ENCODE measurements around the gene OTULINL. TPM values are rescaled to one million over a fixed set of nuclear protein-coding genes. Genes with fewer than 3 reads are reported as not detected.

OTULINL gene
- total RNA-seq, 1 experiment from 2014 or later, result 12.3 TPM

GRCh38 chr5:14598225-14598624, 16.6 kb downstream of the OTULINL start:
- no peak for TF ChIP-seq CREM (CRISPR knock-in tag; IDR thresholded peaks at IDR 0.05)
- TF ChIP-seq JAZF1 (CRISPR knock-in tag; IDR thresholded peaks at IDR 0.05), result no peak
- no peak for TF ChIP-seq GRHL2 (CRISPR knock-in tag; IDR thresholded peaks at IDR 0.05; ENCODE audit: insufficient replicate concordance, severe bottlenecking)
- no peak for TF ChIP-seq NFE2L1 (CRISPR knock-in tag; IDR thresholded peaks at IDR 0.05)
- no peak for TF ChIP-seq SMAD3 (CRISPR knock-in tag; IDR thresholded peaks at IDR 0.05; ENCODE audit: borderline replicate concordance)
- TF ChIP-seq ZNF219 (CRISPR knock-in tag; IDR thresholded peaks at IDR 0.05; ENCODE audit: borderline replicate concordance), result no peak
- no peak for TF ChIP-seq ZNF416 (CRISPR knock-in tag; IDR thresholded peaks at IDR 0.05)
- TF ChIP-seq ZNF671 (CRISPR knock-in tag; IDR thresholded peaks at IDR 0.05), result no peak
- TF ChIP-seq FOXK1 (CRISPR knock-in tag; IDR thresholded peaks at IDR 0.05), result no peak
- no peak for TF ChIP-seq NR1H2 (CRISPR knock-in tag; IDR thresholded peaks at IDR 0.05)
- TF ChIP-seq ZNF425 (CRISPR knock-in tag; conservative IDR thresholded peaks at IDR 0.05), result no peak
- no peak for TF ChIP-seq E2F5 (CRISPR knock-in tag; IDR thresholded peaks at IDR 0.05)
- TF ChIP-seq RELA (CRISPR knock-in tag; IDR thresholded peaks at IDR 0.05; ENCODE audit: borderline replicate concordance), result no peak
- TF ChIP-seq USF2 (CRISPR knock-in tag; IDR thresholded peaks at IDR 0.05), result no peak
- TF ChIP-seq SP1 (CRISPR knock-in tag; conservative IDR thresholded peaks at IDR 0.05), result no peak
- TF ChIP-seq E2F1 (CRISPR knock-in tag; IDR thresholded peaks at IDR 0.05), result no peak
- TF ChIP-seq SOX15 (CRISPR knock-in tag; IDR thresholded peaks at IDR 0.05), result no peak
- Mint-ChIP-seq H3K4me1 (0 out of 2 replicates have a peak, but pooled peaks cover 4% of the 10 kb centered on the region), H3K4me3 (no peak overlapping the region), H3K9me3 (peaks cover 12% of the 10 kb centered on the region), H3K27me3 (ENCODE audit: low read depth) (no peaks in the 10 kb centered on the region), H3K36me3 (peaks cover 15% of the 10 kb centered on the region), H3K27ac (no peak overlapping the region)
- ATAC-seq (no peak), DNase-seq (ENCODE audit: low spot score) (no peak)
- CTCF ChIA-PET, result interaction anchor here (1.2 kb wide), 1 partner anchor 50 kb away, joined by 3 read pairs; no protein-coding TSS in a partner anchor
- POLR2A ChIA-PET, result no interaction called here

GRCh38 chr5:14599476-14600127, 18.0 kb downstream of the OTULINL start:
- Mint-ChIP-seq H3K4me1 (0 out of 2 replicates have a peak, but pooled peaks cover 4% of the 10 kb centered on the region), H3K36me3 (peaks cover 15% of the 10 kb centered on the region), H3K9me3 (peaks cover 12% of the 10 kb centered on the region), H3K4me3 (no peak overlapping the region), H3K27ac (no peak overlapping the region), H3K27me3 (ENCODE audit: low read depth) (no peaks in the 10 kb centered on the region)
- ATAC-seq (no peak), DNase-seq (ENCODE audit: low spot score) (no peak)
- ChIA-PET CTCF (interaction anchor here (0.7 kb wide), 1 partner anchor 86 kb away, joined by 3 read pairs; no protein-coding TSS in a partner anchor), POLR2A (no interaction called here)
- TF ChIP-seq ZNF423 (CRISPR knock-in tag; IDR thresholded peaks at IDR 0.05), result no peak
- TF ChIP-seq ZNF425 (CRISPR knock-in tag; conservative IDR thresholded peaks at IDR 0.05), result no peak
- no peak for TF ChIP-seq JUN (CRISPR knock-in tag; IDR thresholded peaks at IDR 0.05)
- no peak for TF ChIP-seq CREM (CRISPR knock-in tag; IDR thresholded peaks at IDR 0.05)
- TF ChIP-seq ELF4 (CRISPR knock-in tag; IDR thresholded peaks at IDR 0.05; ENCODE audit: low read depth), result no peak
- TF ChIP-seq TP53 (CRISPR knock-in tag; IDR thresholded peaks at IDR 0.05), result no peak
- no peak for TF ChIP-seq E2F4 (CRISPR knock-in tag; IDR thresholded peaks at IDR 0.05; ENCODE audit: borderline replicate concordance, low read depth)
- TF ChIP-seq MAX (CRISPR knock-in tag; IDR thresholded peaks at IDR 0.05), result no peak
- TF ChIP-seq PRRX2 (CRISPR knock-in tag; IDR thresholded peaks at IDR 0.05), result no peak
- no peak for TF ChIP-seq FOXP1 (CRISPR knock-in tag; IDR thresholded peaks at IDR 0.05; ENCODE audit: borderline replicate concordance)
- TF ChIP-seq USF1 (CRISPR knock-in tag; IDR thresholded peaks at IDR 0.05), result no peak
- no peak for TF ChIP-seq ZNF121 (CRISPR knock-in tag; IDR thresholded peaks at IDR 0.05)

Measured in WTC11 (cell line).